Body of pancreas (tissue), 4 donors: ENCODE results near the gene CACNA2D4. TPM values are rescaled to one million over a fixed set of nuclear protein-coding genes. Genes with fewer than 3 reads are reported as not detected.

Experiments used
- ATAC-seq: fragments of 150-250 bp; one replicate; pipeline ENCODE4 v1.9.1; 2016
- DNase-seq, 4 donors: peaks; one replicate each; pipeline ENCODE4 v3.0.0-alpha.2; 2019
- H3K27ac ChIP-seq, 4 donors: fragments of 200-600 bp; sonication (generic); 1 replicate in 3 of 4; 2 replicates in 1 of 4; pipeline versions ENCODE4 v1.5.1 to v1.6.1; 2016 to 2019; ENCODE audit warnings: mild to moderate bottlenecking in 1 of 4, mixed read lengths in 1 of 4, moderate library complexity in 1 of 4
- H3K27me3 ChIP-seq, 2 donors: fragments of 200-600 bp; sonication (generic); one replicate each; pipeline ENCODE4 v1.6.0; 2016; ENCODE audit warnings: mild to moderate bottlenecking in 1 of 2
- H3K36me3 ChIP-seq, 2 donors: fragments of 200-600 bp; sonication (generic); replicated peaks in 1 of 2; 2 replicates each; pipeline ENCODE4 v1.5.1; 2016; ENCODE audit warnings: low read depth in 2 of 2; ENCODE audit not compliant: insufficient read depth in 1 of 2
- H3K4me1 ChIP-seq: fragments of 200-600 bp; sonication (generic); one replicate; pipeline ENCODE4 v1.6.0; 2016
- H3K4me3 ChIP-seq, 2 donors: fragments of 200-600 bp; sonication (generic); 1 replicate in 1 of 2; 2 replicates in 1 of 2; pipeline ENCODE4 v1.5.1; 2016 to 2019
- H3K9me3 ChIP-seq, 3 donors: fragments of 200-600 bp; sonication (generic); 1 replicate in 2 of 3; 2 replicates in 1 of 3; pipeline ENCODE4 v1.5.1; 2016
- CTCF ChIP-seq, 7 experiments: fragments of 450-650 bp in 4 of 7; fragments of 200-600 bp in 3 of 7; sonication (generic) in 3 of 7; IDR thresholded peaks; one replicate each; pipeline ENCODE4 v1.5.1; 2016 to 2019; ENCODE audit warnings: antibody characterized with exemption in 7 of 7
- POLR2A ChIP-seq, 3 donors: fragments of 450-650 bp; IDR thresholded peaks; one replicate each; pipeline ENCODE4 v1.6.1; 2016; ENCODE audit warnings: antibody characterized with exemption in 3 of 3, mild to moderate bottlenecking in 2 of 3
- WGBS, 2 donors: methylation state at CpG; one replicate each; pipeline ENCODE4 v1.1.5; 2017; 5-methylcytosine and 5-hydroxymethylcytosine counted together
- intact Hi-C: fragments of 100-400 bp; cut with DNase I; formaldehyde crosslinking; loops from one replicate; pipeline ENCODE4 v1.15.1; 2023
- total RNA-seq, 2 donors: library from RNA; depleted of rRNA; stranded (reverse); fragments of >200 nt; gene quantifications; one replicate each; pipeline ENCODE4 v1.1.0, GENCODE V29; 2016

The CACNA2D4 gene, protein sequence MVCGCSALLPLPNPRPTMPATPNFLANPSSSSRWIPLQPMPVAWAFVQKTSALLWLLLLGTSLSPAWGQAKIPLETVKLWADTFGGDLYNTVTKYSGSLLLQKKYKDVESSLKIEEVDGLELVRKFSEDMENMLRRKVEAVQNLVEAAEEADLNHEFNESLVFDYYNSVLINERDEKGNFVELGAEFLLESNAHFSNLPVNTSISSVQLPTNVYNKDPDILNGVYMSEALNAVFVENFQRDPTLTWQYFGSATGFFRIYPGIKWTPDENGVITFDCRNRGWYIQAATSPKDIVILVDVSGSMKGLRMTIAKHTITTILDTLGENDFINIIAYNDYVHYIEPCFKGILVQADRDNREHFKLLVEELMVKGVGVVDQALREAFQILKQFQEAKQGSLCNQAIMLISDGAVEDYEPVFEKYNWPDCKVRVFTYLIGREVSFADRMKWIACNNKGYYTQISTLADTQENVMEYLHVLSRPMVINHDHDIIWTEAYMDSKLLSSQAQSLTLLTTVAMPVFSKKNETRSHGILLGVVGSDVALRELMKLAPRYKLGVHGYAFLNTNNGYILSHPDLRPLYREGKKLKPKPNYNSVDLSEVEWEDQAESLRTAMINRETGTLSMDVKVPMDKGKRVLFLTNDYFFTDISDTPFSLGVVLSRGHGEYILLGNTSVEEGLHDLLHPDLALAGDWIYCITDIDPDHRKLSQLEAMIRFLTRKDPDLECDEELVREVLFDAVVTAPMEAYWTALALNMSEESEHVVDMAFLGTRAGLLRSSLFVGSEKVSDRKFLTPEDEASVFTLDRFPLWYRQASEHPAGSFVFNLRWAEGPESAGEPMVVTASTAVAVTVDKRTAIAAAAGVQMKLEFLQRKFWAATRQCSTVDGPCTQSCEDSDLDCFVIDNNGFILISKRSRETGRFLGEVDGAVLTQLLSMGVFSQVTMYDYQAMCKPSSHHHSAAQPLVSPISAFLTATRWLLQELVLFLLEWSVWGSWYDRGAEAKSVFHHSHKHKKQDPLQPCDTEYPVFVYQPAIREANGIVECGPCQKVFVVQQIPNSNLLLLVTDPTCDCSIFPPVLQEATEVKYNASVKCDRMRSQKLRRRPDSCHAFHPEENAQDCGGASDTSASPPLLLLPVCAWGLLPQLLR
- 1 to 10 TPM in 1 of 2 donors, not detected in 1; 3.6 TPM for total RNA-seq

- intact Hi-C loops = no loop called here
- no peak for DNase-seq
- Histone ChIP-seq H3K27ac (peak within 1 kb of the TSS in 1 of 4 donors; percentile 57), H3K4me3 (no peak within 1 kb of the TSS), H3K36me3 (no peaks in the 10 kb centered on the region), H3K9me3 (no peaks in the 10 kb centered on the region), H3K4me1 (no peaks in the 10 kb centered on the region), H3K27me3 (no peaks in the 10 kb centered on the region)
- 60 to 71% methylated on average over 8 to 18 of the region's 18 CpGs for WGBS, 2 donors
- ATAC-seq = no peak
- TF ChIP-seq POLR2A (IDR thresholded peaks at IDR 0.05) = no peak
- TF ChIP-seq CTCF (IDR thresholded peaks at IDR 0.05) = no peak
Observed at GRCh38 chr12:1918081-1918883, at the start of gene CACNA2D4. Gene CACNA2D4 (minus strand): TSS chr12:1918652. CDS start chr12:1918473, 179 bp downstream.

- Histone ChIP-seq H3K9me3 (no peaks in the 10 kb centered on the region), H3K36me3 (peaks cover 0 to 7% of the 10 kb centered on the region in 2 donors), H3K4me1 (no peaks in the 10 kb centered on the region), H3K4me3 (no peak overlapping the region), H3K27ac (no peak overlapping the region), H3K27me3 (no peaks in the 10 kb centered on the region)
- ATAC-seq = no peak
- intact Hi-C loops = no loop called here
- no peak for DNase-seq
- no peak for TF ChIP-seq CTCF (IDR thresholded peaks at IDR 0.05)
- no peak for TF ChIP-seq POLR2A (IDR thresholded peaks at IDR 0.05)
- 80 to 89% methylated on average over 4 of the region's 4 CpGs for WGBS, 2 donors
Observed at GRCh38 chr12:1966561-1967226, 48.2 kb upstream of the CACNA2D4 start.

DNA sequence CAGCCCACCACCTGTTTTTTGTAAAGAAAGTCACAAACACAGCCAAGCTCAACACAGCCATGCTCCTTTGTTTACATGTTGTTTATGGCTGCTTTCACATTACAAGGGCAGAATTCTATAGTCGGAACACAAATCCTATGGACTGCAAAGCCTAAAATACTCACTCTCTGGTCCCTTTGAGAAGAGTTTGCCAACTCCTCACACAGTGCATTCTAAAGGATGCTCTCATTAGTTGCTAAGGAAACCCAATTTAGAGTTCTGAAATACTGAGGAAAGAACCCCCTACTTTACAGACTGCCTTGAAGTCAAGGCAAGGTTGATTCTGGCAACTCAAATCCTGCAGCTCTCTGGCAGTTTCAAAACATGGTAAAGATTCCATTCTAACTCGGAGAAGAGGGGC is 47.5 kb upstream of the CACNA2D4 start:
- H3K27ac ChIP-seq = no peak overlapping the region
- TF ChIP-seq POLR2A (IDR thresholded peaks at IDR 0.05) = no peak
- TF ChIP-seq CTCF (IDR thresholded peaks at IDR 0.05) = no peak
- intact Hi-C loops = no loop called here

More for the DNA sequence above, 47.5 kb upstream of the CACNA2D4 start:
- ATAC-seq (no peak), DNase-seq (no peak)
- Histone ChIP-seq H3K27me3 (no peaks in the 10 kb centered on the region), H3K4me3 (no peak overlapping the region), H3K36me3 (peaks cover 0 to 7% of the 10 kb centered on the region in 2 donors), H3K9me3 (no peaks in the 10 kb centered on the region), H3K4me1 (no peaks in the 10 kb centered on the region)
- WGBS, 2 donors = 90 to 98% methylated on average over 2 of the region's 2 CpGs
